Measurements from ENCODE around the gene DDC. TPM values are rescaled to one million over a fixed set of nuclear protein-coding genes. Genes with fewer than 3 reads are reported as not detected.
"Not testable (repeated sequence)": the region's sequence is repeated elsewhere in the genome, so short reads cannot be mapped to it uniquely, and the experiment has no call there.

The DDC gene
- total RNA-seq, 2 experiments from 2014 or later, result not detected

DNA sequence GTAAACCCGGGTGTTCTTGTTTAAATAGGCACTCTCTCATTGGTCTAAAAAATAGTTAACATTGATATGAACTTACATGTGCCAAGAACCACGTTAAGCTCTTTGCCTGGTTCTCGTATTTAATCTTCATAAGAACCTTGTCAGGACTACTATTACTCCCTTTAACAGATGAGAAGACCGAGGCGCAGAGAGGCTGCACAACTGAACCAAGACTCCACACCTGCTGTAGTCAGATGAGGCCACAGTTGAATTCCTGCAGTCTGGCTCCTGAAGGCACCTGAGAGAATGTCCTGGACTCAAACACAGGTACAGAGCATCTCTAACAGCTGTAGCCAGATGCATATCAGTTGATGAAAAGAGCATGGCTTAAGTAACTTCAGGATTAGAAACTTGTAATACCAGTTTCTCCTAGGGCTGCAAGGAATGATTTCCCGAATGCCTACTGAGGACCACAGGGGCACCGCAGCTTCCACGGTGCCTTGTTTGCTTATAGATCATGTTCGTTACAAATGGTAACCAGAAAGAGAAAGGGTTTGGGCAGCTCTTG lies 9.5 kb downstream of the DDC start:
- no peak overlapping the region for H3K4me3 Mint-ChIP-seq
- DNase-seq, result no peak
- H3K4me1 Mint-ChIP-seq, result no peaks in the 10 kb centered on the region
- POLR2A ChIA-PET, result no interaction called here
- H3K27me3 Mint-ChIP-seq, result peaks cover 21% of the 10 kb centered on the region
- H3K9me3 Mint-ChIP-seq, result no peaks in the 10 kb centered on the region
- H3K36me3 Mint-ChIP-seq, result no peaks in the 10 kb centered on the region
- no peak for ATAC-seq (ENCODE audit: low read depth)
- H3K27ac Mint-ChIP-seq, result no peak overlapping the region

DNA sequence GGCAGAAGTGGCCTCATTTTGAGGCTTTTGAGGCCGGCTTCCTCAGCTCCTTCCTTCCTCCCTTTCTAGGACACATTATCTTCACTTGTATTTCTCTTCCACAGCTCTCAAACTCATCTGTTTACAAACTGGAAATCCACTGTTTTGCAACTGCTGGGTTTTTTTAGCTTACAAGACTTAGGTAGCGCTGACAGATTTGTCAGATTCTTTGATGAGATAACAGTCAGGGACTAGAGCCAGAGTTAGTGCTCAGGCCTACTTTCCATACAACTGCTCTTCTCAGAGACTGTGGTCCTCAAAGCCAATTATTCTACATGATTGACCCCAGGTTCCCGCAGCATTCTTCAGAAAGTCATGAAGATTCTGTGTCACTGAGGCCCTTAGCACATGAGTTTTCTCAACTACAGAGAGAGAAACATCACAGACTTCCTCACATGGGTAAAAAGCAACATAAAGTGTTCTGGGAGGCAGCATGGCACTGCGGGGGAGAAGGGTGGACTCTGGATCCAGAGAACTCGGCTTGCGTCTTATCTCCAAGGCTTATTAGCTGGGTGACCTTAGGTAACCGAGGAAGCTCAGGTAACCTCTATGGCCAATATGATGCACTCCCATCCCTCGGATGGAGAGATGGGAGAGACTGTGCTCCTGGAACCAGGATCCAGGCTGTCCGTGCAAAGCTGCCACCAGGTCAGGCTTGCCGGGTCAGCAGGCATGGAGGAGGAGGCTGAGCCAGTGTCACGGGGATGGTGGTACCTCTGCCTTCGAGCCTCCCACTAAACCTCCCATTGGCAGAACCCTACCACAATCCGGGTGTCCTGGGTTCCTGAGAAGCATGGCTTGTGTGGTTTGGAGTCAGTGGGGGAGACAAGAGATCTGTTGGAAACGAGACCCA lies 10.5 kb downstream of the DDC start:
- POLR2A ChIA-PET, result no interaction called here
- DNase-seq (no peak), ATAC-seq (ENCODE audit: low read depth) (no peak)
- H3K27me3 Mint-ChIP-seq, result peaks cover 21% of the 10 kb centered on the region
- H3K36me3 Mint-ChIP-seq, result no peaks in the 10 kb centered on the region
- H3K4me3 Mint-ChIP-seq, result no peak overlapping the region
- no peaks in the 10 kb centered on the region for H3K9me3 Mint-ChIP-seq
- no peak overlapping the region for H3K27ac Mint-ChIP-seq
- H3K4me1 Mint-ChIP-seq, result no peaks in the 10 kb centered on the region

DNA sequence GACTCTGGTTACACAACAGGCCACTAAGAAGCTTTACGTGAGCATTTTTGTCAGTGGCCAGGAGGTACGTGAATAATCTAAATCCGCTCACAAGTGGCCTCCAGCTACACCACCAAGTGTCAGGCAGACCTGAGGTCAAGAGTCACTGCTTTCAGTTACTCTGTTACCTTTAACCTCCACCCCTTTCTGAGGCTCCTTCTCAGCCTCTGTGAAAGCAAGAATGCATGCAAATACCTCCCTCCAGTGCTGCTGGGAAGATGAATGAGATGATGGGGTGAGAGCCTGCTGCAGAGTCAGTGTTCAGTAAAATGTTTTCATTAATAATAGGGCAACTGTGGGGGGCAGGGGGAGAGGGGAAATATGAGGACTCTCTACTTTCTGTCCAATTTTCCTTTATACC lies 11.2 kb downstream of the DDC start:
- Mint-ChIP-seq H3K4me1 (no peaks in the 10 kb centered on the region), H3K36me3 (no peaks in the 10 kb centered on the region), H3K27ac (no peak overlapping the region), H3K9me3 (no peaks in the 10 kb centered on the region), H3K4me3 (no peak overlapping the region), H3K27me3 (peaks cover 16% of the 10 kb centered on the region)
- POLR2A ChIA-PET, result no interaction called here
- DNase-seq, result no peak
- no peak for ATAC-seq (ENCODE audit: low read depth)

DNA sequence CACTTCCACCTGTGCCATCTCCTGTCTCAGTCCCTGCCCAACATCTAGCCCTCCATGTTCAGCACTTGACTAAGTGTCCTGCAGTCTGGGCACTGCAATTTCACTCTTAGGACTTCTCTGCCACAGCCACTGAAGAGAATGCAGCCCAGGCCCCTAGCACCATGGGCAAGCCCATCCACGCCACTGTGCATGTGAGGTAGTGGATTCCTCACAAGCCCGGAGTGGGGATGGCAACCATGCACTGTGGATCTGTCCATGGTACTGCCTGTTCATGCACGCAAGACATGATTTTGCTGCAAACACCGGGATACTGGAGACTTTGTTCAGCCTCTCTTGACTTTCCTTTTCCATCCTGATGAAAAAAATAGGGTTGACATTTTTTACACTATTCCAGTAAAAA lies 12.3 kb downstream of the DDC start:
- DNase-seq, result no peak
- no peak overlapping the region for H3K27ac Mint-ChIP-seq
- ATAC-seq (ENCODE audit: low read depth), result no peak

DNA sequence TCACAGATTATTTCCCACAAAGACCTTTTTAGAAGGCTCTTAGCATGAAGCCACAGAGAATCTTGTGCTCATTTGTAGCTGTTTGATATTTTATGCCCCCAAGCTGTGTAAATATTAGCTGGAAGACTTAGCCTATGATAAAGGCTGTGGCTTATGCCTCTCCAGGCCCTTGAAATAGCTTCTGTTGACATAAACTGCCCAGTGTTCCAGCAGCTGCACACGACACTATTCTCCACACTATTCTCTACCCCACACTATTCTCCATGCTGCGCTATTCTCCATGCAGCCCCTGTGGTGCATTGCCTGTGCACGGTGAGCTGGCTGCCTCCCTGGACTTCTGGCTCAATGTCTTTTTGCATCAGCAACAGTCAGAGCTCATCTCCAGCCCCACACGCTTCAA lies 13.1 kb downstream of the DDC start:
- POLR2A ChIA-PET, result no interaction called here
- ATAC-seq (ENCODE audit: low read depth), result no peak
- Mint-ChIP-seq H3K27me3 (peaks cover 7% of the 10 kb centered on the region), H3K4me3 (no peak overlapping the region), H3K27ac (no peak overlapping the region), H3K36me3 (no peaks in the 10 kb centered on the region), H3K9me3 (no peaks in the 10 kb centered on the region), H3K4me1 (no peaks in the 10 kb centered on the region)
- DNase-seq, result no peak

More for the DNA sequence above, 12.3 kb downstream of the DDC start:
- Mint-ChIP-seq H3K9me3 (no peaks in the 10 kb centered on the region), H3K36me3 (no peaks in the 10 kb centered on the region), H3K4me1 (no peaks in the 10 kb centered on the region), H3K4me3 (no peak overlapping the region), H3K27me3 (peaks cover 7% of the 10 kb centered on the region)
- POLR2A ChIA-PET, result no interaction called here

DNA sequence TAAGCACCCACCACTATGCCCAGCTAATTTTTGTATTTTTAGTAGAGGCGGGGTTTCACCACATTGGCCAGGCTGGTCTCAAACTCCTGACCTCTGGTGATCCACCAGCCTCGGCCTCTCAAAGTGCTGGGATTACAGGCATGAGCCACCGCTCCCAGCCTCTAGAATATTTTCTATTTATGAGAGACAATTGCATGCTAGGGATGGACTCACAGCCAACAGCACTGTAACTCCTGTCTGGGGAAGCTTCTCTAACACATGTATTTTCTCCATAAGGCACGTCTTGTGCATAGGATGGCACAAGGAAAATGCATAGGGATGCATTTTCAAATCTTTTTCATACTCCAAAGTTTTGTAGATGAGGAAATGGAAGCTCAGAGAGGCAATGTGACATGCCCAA lies 19.6 kb downstream of the DDC start:
- POLR2A ChIA-PET; H3K4me3 Mint-ChIP-seq; H3K27me3 Mint-ChIP-seq; H3K9me3 Mint-ChIP-seq; ATAC-seq (ENCODE audit: low read depth); H3K27ac Mint-ChIP-seq; DNase-seq; H3K4me1 Mint-ChIP-seq; H3K36me3 Mint-ChIP-seq: not testable (repeated sequence)

DNA sequence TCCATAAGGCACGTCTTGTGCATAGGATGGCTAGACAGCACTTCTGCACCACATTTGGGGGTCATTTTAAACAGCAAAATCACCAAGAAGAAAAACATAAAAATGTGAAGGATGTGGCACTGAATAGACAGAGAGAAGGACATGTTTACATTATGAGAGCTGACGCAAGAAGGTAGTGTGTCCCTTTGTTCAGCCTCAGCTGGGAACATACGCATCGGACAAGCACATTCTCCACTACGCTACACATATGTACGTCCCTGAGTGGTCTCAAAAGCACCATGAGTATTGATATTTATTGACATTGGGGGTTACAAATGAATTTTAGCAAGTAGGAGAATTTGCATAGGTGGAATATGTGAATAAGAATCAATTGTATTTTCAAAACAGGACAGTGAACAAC lies 20.2 kb downstream of the DDC start:
- ATAC-seq (ENCODE audit: low read depth) (no peak), DNase-seq (no peak)
- Mint-ChIP-seq H3K4me3 (no peak overlapping the region), H3K27me3 (peaks cover 6% of the 10 kb centered on the region), H3K9me3 (no peaks in the 10 kb centered on the region), H3K4me1 (no peaks in the 10 kb centered on the region), H3K36me3 (no peaks in the 10 kb centered on the region), H3K27ac (no peak overlapping the region)
- POLR2A ChIA-PET, result no interaction called here

DNA sequence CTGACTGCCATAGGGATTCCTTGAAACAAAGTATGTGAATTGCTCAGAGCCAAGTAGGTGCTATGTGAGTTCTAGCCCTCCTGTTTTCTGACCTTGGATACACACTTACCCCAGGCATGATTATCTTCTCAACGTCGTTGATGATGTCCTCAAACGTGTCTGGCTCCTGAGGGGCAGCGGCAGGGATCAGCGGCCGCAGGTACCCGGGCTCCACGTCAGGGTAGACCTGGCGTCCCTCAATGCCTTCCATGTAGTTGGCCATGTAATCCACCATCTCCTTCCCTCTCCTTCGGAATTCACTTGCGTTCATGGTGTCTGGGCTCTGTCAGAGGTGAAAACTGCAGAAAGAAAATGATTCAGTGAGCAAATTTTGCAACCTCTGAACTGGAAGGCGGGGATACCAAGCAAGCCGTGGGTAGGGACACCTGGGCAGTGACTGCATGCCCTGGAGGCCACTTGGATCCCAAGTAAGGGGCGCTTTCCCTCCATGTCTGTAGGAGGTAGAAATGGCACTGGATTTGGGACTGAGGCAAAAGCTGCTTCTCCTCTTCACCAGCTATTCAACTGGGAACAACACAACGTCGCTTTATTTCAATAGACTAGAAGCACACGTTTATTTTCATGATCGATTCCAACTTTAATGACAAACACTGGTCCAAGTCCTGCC lies 21.3 kb downstream of the DDC start:
- POLR2A ChIA-PET, result no interaction called here
- no peak for ATAC-seq (ENCODE audit: low read depth)
- Mint-ChIP-seq H3K4me3 (no peak overlapping the region), H3K4me1 (no peaks in the 10 kb centered on the region), H3K36me3 (no peaks in the 10 kb centered on the region), H3K27ac (no peak overlapping the region), H3K27me3 (peaks cover 6% of the 10 kb centered on the region), H3K9me3 (no peaks in the 10 kb centered on the region)
- DNase-seq, result no peak

DNA sequence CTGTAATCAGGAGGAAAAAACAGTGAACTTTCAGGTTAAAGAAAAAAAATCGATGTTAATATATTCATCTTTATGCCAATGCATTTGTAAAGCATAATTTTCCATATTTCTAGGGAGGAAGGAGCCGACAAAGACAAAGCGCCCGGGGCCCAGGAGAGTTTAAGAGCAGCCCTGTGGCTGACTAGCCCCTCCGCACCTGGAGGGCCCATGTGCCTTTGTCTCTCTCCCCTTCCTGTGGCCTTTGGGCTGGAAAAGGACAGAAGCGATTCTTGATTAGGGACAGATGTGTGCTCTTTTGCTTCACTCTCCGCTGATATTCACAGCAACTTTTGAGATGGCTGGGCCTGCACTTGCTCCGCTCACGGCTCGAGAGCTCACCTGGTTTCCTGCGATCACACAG lies 23.1 kb downstream of the DDC start:
- H3K36me3 Mint-ChIP-seq, result no peaks in the 10 kb centered on the region
- no peaks in the 10 kb centered on the region for H3K9me3 Mint-ChIP-seq
- no peak overlapping the region for H3K4me3 Mint-ChIP-seq
- H3K27ac Mint-ChIP-seq, result no peak overlapping the region
- ATAC-seq (ENCODE audit: low read depth) (no peak), DNase-seq (no peak)
- H3K27me3 Mint-ChIP-seq, result peaks cover 6% of the 10 kb centered on the region
- H3K4me1 Mint-ChIP-seq, result no peaks in the 10 kb centered on the region
- POLR2A ChIA-PET, result no interaction called here

DNA sequence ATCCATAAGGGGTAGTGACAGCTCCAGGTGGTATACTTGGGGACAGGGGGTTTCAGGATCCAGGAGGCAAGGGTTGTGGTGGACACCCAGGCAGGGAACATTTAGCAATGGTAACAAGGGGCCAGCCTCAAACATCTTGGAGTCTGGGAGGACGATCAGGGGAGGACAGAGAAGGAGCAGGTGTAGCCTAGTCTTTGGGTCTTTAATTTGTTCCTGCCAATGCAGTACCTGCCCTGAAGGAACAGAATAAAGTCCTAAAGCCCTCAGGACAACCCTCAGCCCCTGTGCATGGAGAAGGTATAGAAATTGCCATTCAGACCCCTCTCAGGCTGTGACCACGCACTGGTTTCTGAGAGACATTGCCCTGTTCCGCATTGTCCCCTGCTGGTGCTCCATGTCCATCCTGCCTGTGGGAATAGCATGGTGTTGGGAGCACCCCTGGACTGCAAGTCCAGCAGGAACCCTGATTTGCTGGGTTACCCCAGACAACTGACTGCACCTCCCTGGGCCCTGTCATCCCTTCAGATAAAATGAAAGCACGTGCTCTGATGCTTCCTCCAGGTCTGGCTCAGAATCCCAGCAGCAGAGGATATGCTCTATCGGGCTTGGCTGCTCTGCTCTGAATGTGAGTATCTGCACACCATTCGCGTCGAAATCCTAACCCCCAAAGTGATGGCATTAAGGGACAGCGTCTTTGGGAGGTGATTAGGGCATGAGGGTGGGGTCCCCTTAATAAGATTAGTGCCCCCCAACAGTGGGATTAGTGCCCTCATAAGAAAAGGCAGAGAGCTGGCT lies 24.2 kb downstream of the DDC start:
- DNase-seq (no peak), ATAC-seq (ENCODE audit: low read depth) (no peak)
- no peaks in the 10 kb centered on the region for H3K9me3 Mint-ChIP-seq
- no peak overlapping the region for H3K4me3 Mint-ChIP-seq
- no peaks in the 10 kb centered on the region for H3K36me3 Mint-ChIP-seq
- POLR2A ChIA-PET, result no interaction called here
- no peaks in the 10 kb centered on the region for H3K4me1 Mint-ChIP-seq
- H3K27me3 Mint-ChIP-seq, result peaks cover 3% of the 10 kb centered on the region
- no peak overlapping the region for H3K27ac Mint-ChIP-seq

DNA sequence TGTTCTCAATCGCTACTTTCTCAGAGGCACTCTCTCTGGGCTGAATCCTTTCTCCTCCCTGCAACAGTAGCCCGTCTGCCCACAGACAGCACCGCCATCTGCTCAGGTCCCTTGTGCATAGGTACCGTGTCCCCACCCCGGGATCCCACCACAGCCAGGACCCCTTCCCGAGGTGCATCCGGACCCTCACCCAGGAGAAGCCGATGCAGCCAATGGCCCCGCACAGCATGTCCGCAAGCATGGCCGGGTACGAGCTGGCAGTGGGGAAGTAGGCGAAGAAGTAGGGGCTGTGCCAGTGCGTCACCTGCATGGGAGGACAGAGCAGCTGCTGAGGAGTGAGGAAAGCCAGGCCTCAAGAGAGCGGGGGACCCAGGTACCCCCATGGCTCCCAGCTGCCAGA lies 25.5 kb downstream of the DDC start:
- POLR2A ChIA-PET, result interaction anchor here (0.6 kb wide), 1 partner anchor 470 kb away, joined by 3 read pairs; no protein-coding TSS in a partner anchor
- H3K27ac Mint-ChIP-seq, result no peak overlapping the region
- H3K4me3 Mint-ChIP-seq, result no peak overlapping the region
- DNase-seq (no peak), ATAC-seq (ENCODE audit: low read depth) (no peak)
- H3K36me3 Mint-ChIP-seq, result no peaks in the 10 kb centered on the region
- no peaks in the 10 kb centered on the region for H3K4me1 Mint-ChIP-seq
- no peaks in the 10 kb centered on the region for H3K9me3 Mint-ChIP-seq
- peaks cover 3% of the 10 kb centered on the region for H3K27me3 Mint-ChIP-seq

DNA sequence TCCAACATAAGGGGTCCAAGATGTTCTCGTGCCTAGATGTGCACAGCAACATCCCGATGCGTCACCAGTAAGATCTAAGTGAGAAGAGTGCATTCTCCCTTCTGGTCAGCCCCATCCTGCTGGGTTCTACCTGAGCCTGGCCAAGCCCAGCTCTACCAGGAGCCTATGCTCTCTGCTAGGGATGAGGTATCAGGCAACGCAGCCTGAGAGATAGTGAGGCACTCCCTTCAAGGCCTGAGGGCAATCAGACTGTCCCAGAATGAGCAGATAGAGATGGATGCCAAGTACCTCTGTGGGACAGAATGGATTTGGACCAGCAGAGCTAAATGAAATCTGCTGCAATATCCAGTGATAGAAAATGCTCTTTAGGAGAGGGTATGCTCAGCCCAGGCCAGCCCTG lies 26.7 kb downstream of the DDC start:
- no peaks in the 10 kb centered on the region for H3K9me3 Mint-ChIP-seq
- no peak for ATAC-seq (ENCODE audit: low read depth)
- H3K4me3 Mint-ChIP-seq, result no peak overlapping the region
- H3K36me3 Mint-ChIP-seq, result no peaks in the 10 kb centered on the region
- DNase-seq, result no peak
- H3K27ac Mint-ChIP-seq, result no peak overlapping the region
- no peaks in the 10 kb centered on the region for H3K27me3 Mint-ChIP-seq
- no peaks in the 10 kb centered on the region for H3K4me1 Mint-ChIP-seq
- POLR2A ChIA-PET, result no interaction called here

DNA sequence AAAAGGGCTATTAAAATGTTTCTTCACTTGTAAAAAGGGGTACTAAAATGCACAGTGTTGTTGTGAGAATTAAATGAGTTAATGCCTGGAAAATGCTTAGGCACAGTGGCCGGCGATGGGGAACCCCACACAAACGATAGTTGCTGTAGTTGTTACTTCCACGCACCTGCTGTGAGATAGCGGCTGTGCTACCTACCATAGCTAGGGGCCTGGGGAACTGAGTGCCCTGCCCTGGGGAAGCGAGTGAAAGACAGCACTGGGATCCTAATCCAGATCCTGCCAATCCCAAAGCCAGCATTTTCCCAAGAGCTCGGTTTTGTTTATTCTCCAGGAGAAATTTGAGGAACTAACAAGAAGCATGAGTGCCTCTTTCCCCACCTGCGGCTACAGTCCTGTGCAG lies 27.8 kb downstream of the DDC start:
- H3K4me1 Mint-ChIP-seq, result no peaks in the 10 kb centered on the region
- no peak overlapping the region for H3K4me3 Mint-ChIP-seq
- H3K27ac Mint-ChIP-seq, result no peak overlapping the region
- H3K36me3 Mint-ChIP-seq, result no peaks in the 10 kb centered on the region
- ATAC-seq (ENCODE audit: low read depth) (no peak), DNase-seq (no peak)
- H3K9me3 Mint-ChIP-seq, result no peaks in the 10 kb centered on the region
- peaks cover 5% of the 10 kb centered on the region for H3K27me3 Mint-ChIP-seq
- POLR2A ChIA-PET, result no interaction called here

Data from activated naive CD8-positive, alpha-beta T cell treated with anti-CD3 and anti-CD28 coated beads, Interleukin-2, amount 10 ng/mL, durations not matched to agents 7 days and 5 days (primary cell).